Effector CD8-positive, alpha-beta T cell (primary cell): ENCODE data around the gene SHISAL1.

Experiments
- DNase-seq: peaks from one replicate; lab custom pipeline; 2025; lab: John Stamatoyannopoulos, UW

The SHISAL1 gene

GRCh38 chr22:44342347-44342956 lies 29.7 kb upstream of the SHISAL1 start:
- DNase-seq: no peak

GRCh38 chr22:44341431-44342346 lies 28.9 kb upstream of the SHISAL1 start:
- DNase-seq: no peak

- DNase-seq: no peak
These were observed 27.8 kb upstream of the SHISAL1 start for GRCh38 chr22:44340271-44341239.

GRCh38 chr22:44338906-44339305 lies 26.2 kb upstream of the SHISAL1 start:
- no peak for DNase-seq

GRCh38 chr22:44338177-44338810 lies 25.5 kb upstream of the SHISAL1 start:
- DNase-seq: no peak

- DNase-seq: no peak
These were observed 24.9 kb upstream of the SHISAL1 start for GRCh38 chr22:44337678-44338004.

- no peak for DNase-seq
These were observed 24.4 kb upstream of the SHISAL1 start for GRCh38 chr22:44336962-44337677.

- DNase-seq: no peak
These were observed 23.4 kb upstream of the SHISAL1 start for GRCh38 chr22:44335903-44336803.

GRCh38 chr22:44335066-44335839 lies 22.5 kb upstream of the SHISAL1 start:
- no peak for DNase-seq

- no peak for DNase-seq
These were observed 21.3 kb upstream of the SHISAL1 start for GRCh38 chr22:44333847-44334635.

- DNase-seq: no peak
These were observed 20.2 kb upstream of the SHISAL1 start for GRCh38 chr22:44332946-44333345.

GRCh38 chr22:44331881-44332714 lies 19.3 kb upstream of the SHISAL1 start:
- DNase-seq: no peak

GRCh38 chr22:44330744-44331660 lies 18.3 kb upstream of the SHISAL1 start:
- no peak for DNase-seq

- DNase-seq: no peak
These were observed 17.5 kb upstream of the SHISAL1 start for GRCh38 chr22:44330188-44330743.

GRCh38 chr22:44329179-44329796 lies 16.5 kb upstream of the SHISAL1 start:
- no peak for DNase-seq

GRCh38 chr22:44328762-44329161 lies 16.0 kb upstream of the SHISAL1 start:
- DNase-seq: no peak
